ENCODE measurements around the gene OLA1. TPM values are rescaled to one million over a fixed set of nuclear protein-coding genes. Genes with fewer than 3 reads are reported as not detected.

OLA1 gene
- polyA plus RNA-seq, 1 donor = 236 TPM

DNA sequence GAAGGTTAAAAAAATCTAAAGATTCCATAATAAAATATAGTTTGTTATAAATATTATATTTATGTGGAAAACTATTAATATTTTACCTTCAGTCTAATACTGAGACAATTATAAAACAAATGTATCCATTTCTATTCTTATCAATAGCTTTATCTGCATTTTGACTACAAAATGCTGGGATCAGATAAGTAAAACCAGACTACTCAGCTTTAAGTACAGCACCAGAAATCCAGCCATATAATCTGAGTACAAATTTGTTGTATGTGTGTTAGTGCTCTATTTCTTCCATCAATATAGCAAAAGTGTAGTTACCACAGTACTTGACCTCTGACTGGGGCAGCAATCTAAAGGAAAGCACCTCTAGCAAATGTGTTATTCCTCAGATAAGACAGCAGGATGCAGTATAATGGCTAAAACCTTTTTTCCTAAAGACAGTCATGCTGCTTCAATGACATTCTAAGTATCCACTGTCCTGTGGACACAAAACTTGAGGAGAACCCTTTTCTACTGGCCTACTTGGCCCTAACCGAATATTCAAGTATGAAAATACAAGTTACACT lies 68.1 kb downstream of the OLA1 start:
- DNase-seq (ENCODE audit: low read depth) = no peak

DNA sequence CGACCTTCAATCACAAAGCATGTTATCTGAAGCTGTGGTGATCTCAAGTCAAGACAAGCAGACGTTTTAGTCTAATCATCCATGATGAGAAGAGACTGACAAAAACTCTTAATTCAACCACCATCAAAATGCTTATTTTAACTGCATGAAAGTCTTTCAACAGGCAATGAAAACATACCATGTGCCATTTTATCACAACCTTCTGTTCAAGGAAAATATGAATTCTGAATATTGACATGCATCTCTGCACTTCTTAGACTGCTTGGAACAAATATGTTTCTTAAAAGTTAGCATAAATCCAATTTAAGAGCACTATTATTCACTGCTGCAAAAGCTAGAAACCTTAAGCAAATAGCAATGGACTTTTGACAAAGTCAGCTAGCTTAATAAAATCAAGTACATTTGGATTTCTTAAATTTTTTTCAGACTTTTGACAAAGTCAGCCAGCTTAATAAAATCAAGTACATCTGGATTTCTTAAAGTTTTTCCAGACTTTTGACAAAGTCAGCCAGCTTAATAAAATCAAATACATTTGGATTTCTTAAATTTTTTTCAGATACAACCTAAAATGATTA lies 70.9 kb downstream of the OLA1 start:
- DNase-seq (ENCODE audit: low read depth) = no peak

DNA sequence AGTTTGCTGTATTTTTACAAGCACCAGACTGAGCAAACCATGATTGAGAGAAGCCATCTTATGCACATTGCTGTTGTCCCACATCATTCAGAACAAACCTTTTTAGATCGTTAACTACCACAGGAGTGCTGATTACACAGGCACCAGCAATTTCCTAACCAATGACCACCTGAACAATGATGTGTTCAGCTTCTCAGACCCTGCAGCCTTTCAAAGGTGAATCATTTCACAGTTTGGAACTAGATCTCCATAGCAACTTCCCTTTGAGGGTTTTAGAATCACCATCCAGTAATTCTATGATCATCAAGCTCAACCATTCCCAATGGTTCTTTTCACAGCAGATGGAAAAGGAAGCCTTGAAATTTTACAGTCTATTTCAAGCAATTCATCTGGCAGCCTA lies 71.4 kb downstream of the OLA1 start:
- no peak for DNase-seq (ENCODE audit: low read depth)

DNA sequence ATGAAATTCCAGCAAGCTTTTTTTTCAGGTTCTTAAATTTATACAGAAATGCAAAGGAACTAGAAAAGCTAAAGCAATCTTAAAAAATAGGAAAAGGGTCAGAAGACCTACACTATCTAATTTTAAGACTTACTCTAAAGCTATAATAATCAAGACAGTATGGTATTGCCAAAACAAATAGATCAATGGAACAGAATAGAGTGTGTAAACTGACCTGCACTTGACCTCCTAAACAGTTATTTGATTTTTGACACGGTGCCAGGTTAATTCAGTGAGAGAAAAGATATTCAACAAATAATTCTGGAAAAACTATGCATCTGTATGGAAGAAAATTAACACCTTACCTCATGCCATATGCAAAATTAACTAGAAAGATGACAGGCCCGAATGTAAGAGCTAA lies 73.6 kb downstream of the OLA1 start:
- DNase-seq (ENCODE audit: low read depth) = no peak

DNA sequence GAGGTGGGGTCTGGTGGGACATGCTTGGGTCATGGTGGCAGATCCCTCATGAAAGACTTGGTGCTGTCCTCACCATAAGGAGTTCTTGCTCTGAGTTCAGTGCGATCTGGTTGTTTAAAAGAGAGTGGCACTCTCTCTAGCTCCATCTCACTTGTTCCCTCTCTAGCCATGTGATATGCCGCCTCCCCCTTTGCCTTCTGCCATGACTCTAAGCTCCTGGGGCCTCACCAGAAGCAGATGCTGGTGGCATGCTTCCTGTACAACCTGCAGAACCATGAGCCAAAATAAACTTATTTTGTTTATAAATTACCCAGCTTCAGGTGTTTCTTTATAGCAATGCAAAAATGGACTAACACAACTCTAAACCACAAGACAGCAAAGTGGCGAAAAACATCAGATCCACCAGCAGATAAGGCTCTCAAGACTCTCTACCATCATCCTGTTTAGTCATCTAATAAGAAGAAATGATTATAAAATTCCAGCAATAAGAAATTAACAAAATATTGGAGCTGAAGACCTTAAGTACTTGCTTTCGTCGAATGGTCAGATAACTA lies 75.5 kb downstream of the OLA1 start:
- DNase-seq (ENCODE audit: low read depth) = no peak

DNA sequence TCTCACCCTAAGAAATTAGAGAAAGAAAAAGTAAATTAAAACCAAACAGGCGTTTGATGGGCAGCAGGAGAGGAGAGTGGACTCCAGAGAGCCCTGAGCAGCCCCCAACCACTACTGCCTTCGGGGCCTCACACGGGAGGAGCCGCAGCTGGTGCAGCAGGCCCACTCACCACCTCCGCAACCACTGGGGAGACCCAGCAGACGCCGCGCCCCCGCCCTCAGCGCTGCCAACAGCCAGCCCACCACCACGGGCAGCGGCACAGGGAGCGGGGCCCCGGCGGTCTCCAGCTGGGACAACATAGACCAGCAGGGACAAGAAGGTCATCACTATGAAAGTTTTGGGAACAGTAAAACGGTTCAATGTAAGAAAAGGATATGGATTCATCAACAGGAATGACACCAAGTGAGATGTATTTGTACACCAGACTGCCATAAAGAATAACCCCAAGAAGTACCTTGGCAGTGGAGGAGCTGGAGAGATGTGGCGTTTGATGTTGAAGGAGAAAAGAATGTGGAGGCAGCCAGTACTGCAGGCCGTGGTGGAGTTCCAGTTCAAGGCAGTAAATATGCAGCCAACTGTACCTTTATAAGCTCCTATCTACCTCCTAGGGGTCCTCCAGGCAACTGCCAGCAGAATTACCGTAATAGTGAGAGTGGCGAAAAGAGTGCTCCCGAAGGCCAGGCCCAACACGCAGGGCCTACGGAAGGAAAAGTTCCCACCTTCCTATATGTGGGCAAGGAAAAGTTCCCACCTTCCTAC lies 76.5 kb downstream of the OLA1 start:
- no peak for DNase-seq (ENCODE audit: low read depth)

DNA sequence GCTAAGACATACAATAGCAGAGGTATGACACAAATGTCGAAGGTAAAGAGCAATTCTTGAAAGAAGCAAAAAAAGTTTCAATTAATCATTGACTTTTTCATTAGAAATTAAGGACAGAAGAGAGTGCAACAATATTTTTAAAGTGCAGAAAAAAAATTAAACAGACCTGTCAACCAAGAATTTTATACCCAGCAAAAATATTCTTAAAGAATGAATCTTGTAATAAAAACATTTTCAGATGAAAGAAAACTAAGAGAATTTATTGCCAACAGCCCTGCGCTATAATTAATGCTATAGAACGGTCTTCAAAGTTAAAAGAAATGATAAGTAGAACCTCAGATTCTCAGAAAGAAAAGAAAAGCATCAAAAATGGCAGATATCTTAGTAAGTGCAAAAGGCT lies 79.0 kb downstream of the OLA1 start:
- no peak for DNase-seq (ENCODE audit: low read depth)

DNA sequence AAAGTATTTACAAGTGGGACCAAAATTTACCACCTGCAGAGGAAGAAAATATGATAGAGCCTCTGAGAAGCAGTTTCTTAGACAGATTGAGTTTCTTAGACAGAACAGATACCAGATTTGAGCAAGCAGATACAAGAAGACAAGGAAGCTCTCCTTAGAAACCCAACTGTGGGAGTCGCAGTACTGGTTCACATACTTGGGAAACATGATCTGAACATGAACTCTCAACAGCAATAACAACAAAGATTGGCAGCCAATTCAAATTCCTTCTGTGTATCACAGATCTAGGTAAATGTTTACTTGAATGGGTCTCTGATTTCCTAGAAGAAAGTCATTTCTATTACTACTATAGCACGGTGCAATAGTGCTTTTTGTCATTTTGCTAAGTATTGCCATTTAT lies 82.1 kb downstream of the OLA1 start:
- no peak for DNase-seq (ENCODE audit: low read depth)

DNA sequence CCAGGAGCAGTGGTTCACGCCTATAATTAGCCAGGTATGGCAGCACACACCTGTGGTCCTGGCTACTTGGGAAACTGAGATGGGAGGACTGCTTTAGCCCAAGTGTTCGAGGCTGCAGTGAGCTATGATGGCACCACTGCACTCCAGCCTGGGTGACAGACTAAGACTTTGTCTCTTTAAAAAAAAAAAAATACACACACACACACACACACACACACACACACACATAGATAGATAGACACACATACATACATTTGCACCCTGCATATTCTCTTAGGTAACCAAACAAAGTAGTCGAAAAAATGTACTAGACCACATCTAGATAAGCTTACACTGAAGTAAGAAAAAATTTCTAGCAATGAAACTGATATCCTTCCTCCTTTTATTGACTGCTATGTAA lies 86.8 kb downstream of the OLA1 start:
- no peak for DNase-seq (ENCODE audit: low read depth)

DNA sequence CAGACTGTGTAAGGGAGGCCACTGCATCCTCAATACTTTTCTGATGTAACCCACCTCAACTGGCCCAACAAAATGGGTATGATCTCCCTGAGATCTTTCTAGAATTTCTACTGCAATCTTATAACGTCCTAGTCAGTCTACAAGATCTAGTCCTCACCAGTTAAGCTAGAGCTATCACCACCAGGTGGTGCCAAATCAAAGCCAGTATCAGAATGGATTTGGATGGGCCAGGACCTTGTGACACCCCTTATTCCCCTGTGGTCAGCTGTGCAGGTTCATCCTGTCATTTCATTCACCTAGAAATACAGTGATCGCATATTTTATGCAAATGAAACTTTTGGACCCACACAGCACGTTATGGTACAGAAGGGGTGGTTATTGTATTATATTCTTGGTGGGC lies 90.3 kb downstream of the OLA1 start:
- DNase-seq (ENCODE audit: low read depth) = no peak

DNA sequence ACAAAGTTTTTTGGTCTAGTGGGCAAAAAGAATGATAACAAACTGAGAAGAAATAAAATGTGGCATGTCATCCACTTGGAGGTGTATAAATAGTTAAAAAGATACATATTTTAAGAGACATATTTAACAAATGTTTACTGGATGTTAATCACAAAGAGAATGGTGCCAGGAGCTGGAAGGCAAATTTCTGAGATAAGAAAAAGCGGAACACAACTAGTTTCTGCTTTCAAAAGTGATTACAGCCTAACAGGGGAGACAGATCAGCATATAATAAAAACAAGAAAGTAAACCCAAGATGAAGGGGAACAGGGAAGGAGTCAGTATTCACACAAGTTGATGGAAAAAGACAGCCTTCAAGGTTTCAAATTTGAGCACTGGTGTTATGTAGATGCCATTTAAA lies 91.3 kb downstream of the OLA1 start:
- DNase-seq (ENCODE audit: low read depth) = no peak

DNA sequence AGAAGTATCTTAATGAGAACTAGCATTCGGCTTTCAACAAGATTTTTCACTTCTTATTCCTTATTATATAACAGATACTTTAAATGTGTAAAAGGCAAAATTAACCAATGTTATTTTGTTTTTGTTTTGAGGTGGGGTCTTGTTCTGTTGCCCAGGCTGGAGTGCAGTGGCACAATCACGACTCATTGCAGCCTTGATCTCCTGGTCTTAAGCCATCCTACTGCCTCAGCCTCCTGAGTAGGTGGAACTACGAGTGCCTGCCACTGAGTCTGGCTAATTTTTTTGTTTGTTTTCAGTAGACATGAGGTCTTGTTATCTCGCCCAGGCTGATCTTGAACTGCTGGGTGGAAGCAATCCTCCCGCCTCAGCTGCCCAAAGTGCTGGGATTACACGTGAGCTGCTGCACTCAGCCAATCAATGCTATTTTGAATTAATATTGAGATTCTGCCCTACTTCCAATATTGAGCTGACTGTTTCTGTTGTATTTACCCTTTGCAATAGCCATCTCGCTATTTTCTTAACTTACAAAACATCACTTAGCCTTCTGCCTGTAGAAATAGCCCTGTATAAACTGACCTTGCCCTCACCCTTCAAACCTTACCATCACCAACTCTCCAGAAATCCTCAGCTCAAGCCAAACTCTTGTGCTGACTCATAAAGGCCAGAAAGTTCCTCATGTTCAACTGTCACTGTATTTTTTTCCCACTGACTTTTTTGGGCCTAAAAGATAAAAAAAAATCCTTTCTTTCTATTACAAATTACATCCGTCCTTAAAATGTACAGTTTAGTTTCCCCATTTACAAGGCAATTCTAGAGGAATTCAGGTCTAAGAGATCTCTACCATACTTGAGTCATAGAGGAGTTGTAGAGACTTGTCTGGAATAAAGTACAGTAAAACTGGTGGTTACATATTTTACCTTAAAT lies 94.3 kb downstream of the OLA1 start:
- no peak for DNase-seq (ENCODE audit: low read depth)

DNA sequence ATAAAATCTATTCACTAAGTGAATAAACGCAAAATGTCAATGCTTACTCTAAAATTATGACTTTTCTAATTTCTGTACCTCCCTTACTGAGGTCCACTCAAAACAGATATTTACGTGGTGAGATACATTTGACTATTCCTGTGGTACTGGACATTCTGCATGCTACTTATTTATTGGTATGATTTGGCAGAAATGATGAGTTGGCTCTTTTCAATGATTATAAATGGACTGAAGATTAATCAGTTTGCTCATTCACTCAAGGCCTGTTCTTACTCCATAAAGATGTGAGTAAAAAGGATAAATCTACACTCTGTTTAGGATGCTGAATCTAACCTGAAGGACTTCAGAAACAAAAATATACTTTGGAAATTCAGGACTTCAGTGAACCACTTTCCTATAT lies 98.8 kb downstream of the OLA1 start:
- DNase-seq (ENCODE audit: low read depth) = no peak

DNA sequence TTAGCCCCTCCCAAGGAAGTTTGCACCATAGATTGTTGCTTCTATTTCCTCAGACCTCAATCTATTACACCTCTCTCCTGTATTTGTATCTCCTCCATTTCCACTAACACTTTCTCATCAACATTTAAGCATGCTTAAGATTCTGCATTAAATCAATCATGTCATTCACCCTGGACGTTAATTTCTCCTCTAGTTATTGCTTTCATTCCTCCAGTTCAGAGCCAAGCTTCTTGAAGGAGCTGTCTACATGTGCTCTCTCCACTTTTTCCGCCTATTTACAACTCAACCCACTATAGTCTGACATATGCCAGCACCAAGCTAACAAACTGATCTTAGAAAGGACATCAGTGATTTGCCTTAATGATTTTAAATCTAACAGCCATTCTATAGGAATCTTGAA lies 99.5 kb downstream of the OLA1 start:
- DNase-seq (ENCODE audit: low read depth) = no peak

DNA sequence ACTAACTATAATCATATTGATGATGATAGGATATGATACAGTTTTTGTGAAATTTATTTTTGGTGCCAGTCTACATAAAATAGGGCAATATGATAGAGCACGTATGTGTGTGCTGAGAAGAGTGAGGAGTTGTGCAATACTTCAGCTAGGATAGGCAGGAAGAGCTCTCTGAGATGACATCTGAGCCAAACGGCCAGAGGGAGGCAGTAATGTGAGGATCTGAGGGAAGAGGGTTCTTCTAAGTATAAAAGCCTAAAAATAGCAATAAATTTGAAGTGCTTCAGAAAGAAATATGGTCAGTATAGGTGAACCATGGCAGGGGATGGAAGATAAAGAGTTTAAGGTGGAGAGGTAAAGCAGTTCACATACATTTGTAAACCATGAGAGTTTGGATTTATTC lies 102.5 kb downstream of the OLA1 start:
- DNase-seq (ENCODE audit: low read depth) = no peak

DNA sequence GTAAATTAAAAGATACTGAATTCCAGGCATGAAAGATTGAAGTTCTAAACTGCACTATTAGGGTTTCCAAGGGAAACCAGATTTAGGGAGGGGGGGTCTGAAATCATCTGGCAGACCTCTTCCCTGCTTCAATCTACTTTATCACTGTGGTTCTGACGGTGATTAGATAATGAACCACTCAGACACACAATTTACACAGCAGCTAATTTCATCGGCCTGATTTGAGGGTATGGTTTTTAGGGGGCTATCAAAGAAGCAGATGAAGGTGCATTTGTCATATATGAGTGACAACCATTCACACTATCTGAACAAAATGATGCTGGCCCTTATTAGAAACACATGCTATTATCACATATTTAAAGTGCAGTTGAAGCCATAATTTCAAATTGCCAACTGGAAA lies 106.0 kb downstream of the OLA1 start:
- no peak for DNase-seq (ENCODE audit: low read depth)

DNA sequence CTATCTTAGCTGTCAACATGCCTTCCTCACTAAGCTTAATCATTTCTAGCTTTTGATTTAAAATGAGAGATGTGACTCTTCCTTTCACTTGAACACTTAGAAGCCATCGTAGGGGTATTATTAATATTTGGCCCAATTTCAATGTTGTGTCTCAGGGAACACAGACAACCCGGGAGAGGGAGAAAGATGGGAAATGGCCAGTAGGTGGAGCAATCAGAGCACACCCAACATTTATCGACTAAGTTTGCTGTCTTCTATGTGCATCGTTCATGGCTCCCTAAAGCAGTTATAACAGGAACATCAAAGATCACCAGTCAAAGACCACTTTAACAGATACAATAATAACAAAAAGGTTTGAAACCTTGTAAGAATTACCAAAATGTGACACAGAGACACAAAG lies 110.2 kb downstream of the OLA1 start:
- no peak for DNase-seq (ENCODE audit: low read depth)

DNA sequence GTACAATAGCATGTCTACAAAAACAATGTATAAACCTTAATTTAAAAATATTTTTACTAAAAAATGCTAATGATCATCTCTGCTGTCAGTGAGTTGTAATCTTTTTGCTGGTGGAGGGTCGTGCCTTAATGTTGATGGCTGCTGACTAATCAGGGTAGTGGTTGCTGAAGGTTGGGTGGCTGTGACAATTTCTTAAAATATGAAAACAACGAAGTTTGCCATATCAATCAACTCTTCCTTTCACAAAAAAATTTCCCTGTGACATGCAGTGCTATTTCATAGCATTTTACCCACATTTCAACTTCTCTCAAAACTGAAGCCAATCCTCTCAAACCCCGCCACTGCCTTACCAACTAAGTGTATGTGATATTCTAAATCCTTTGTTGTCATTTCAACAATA lies 112.4 kb downstream of the OLA1 start:
- no peak for DNase-seq (ENCODE audit: low read depth)

DNA sequence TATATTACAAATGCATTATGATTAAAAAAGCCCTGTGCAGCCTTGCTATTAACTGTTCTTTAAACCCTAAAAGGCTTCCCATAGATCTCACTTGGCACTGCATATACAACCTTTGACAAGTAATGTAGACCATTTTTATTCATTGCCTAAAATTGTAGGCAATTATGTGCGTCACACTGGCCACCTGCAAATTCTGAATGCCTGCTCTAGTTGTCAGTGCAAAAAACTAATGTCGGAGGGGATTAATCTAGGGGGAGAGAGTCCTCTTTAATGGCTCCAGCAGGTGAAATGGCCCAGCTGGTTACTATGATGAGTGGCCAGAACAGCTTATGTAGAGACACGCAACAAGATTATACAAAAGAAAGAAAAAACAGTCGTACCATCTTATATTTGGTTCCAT lies 123.2 kb downstream of the OLA1 start:
- DNase-seq (ENCODE audit: low read depth) = no peak

DNA sequence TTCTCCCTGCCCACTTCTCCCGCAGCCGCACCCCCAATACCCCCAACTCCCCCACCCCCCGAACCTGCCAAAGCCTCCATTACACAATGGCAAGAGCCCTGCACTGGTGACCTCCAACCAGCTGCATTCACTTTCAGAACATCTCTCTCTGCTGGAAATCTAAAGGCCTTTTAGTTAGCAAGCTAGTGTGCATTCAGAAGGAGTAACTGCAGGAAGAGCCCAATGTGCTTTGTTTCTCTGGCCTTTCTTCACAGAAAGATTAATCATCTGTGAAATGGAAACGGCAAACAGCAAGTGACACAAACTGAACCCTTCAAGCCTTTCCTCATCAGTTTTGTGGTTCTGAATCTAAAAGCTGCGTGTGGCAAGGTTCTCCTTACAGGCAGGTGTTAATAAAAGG lies 124.2 kb downstream of the OLA1 start:
- no peak for DNase-seq (ENCODE audit: low read depth)

DNA sequence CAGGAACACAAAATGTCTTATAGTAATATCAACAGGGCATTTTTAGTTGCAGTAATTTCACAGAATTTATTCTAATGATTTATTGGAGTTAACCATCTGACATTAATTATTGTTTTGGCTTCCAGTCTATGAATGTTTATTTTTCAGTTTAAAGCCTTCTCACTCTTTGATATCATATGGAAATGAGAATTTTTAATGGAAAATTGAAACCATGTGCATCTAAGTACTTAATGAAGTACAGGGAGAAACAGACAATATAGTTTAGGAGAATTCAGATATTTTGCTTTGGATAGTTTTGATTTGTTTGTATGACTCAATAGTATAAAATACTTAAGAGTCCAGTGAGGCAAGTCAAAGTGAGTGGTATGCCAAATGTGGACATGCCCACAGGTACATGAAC lies 126.1 kb downstream of the OLA1 start:
- no peak for DNase-seq (ENCODE audit: low read depth)

DNA sequence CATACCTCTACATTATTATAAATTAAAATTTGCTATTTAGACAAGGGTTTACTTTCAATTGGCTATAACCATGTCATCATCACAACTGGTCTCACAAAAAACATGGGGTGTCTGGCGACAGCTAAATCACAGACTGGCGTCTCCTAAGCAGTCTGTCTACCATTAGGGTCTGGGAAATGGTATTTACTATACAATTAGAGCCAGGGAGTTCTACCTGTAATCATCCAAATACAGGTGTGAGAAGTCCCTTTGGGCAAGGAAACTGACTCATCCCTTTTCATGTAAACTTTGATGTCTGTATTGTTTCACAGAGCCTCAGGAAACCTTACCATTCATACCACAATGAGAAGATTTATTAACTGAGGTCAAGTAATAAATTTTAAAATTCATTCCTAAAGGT lies 126.7 kb downstream of the OLA1 start:
- no peak for DNase-seq (ENCODE audit: low read depth)
